B cell (primary cell): Measurements from ENCODE around the gene HS3ST1. TPM values are rescaled to one million over a fixed set of nuclear protein-coding genes. Genes with fewer than 3 reads are reported as not detected.
A peak's percentile ranks its signal among the peaks of the same experiment; 100 is the strongest.

ENCODE experiments used
- ATAC-seq: fragments of 200-7000 bp; cut with Tn5 transposase; one replicate; pipeline ENCODE4 v1.10.0; 2021; ENCODE audit warnings: low read depth, mild to moderate bottlenecking, moderate number of reproducible peaks, moderate library complexity
- CTCF ChIA-PET: fragments of 350-600 bp; sonication (Branson Sonifier 250); formaldehyde crosslinking; loops from one replicate; lab custom pipeline; 2021; ENCODE audit warnings: antibody characterized with exemption, inconsistent platforms; lab: Charles Lee
- POLR2A ChIA-PET: fragments of 350-600 bp; sonication (Branson Sonifier 250); formaldehyde crosslinking; loops from one replicate; lab custom pipeline; 2021; ENCODE audit warnings: antibody characterized with exemption; lab: Charles Lee
- DNase-seq: peaks from one replicate; pipeline ENCODE4 v3.0.0; 2013
- H2AFZ ChIP-seq: 2 replicates; pipeline ENCODE4 v1.6.1; 2012; ENCODE audit warnings: mild to moderate bottlenecking, low read depth, low read length; ENCODE audit not compliant: insufficient read depth, poor library complexity, severe bottlenecking
- H3K27ac ChIP-seq, 2 donors: 1 replicate in 1 of 2; 2 replicates in 1 of 2; pipeline ENCODE4 v1.5.1; 2012 to 2013; ENCODE audit warnings: low read length in 2 of 2, mild to moderate bottlenecking in 2 of 2, moderate library complexity in 1 of 2
- H3K27me3 ChIP-seq, 4 experiments: fragments of 200-600 bp in 1 of 4; sonication (generic) in 1 of 4; replicated peaks in 1 of 4; 1 replicate in 2 of 4; 2 replicates in 2 of 4; pipeline versions ENCODE4 v1.6.1 to v1.7.0; 2013 to 2016; ENCODE audit warnings: low read length in 3 of 4, mild to moderate bottlenecking in 2 of 4, mixed read lengths in 1 of 4, moderate library complexity in 1 of 4; ENCODE audit not compliant: insufficient read depth in 4 of 4, control insufficient read depth in 3 of 4; ENCODE audit errors: control extremely low read depth in 1 of 4
- H3K36me3 ChIP-seq, 2 experiments: replicated peaks in 1 of 2; 1 replicate in 1 of 2; 2 replicates in 1 of 2; pipeline versions ENCODE4 v1.6.1 to v1.7.1; 2013; ENCODE audit warnings: low read length in 1 of 2; ENCODE audit not compliant: insufficient read depth in 2 of 2, control insufficient read depth in 1 of 2; ENCODE audit errors: control extremely low read depth in 1 of 2, extremely low read depth in 1 of 2
- H3K4me1 ChIP-seq, 2 donors: fragments of 200-600 bp in 1 of 2; sonication (generic) in 1 of 2; 1 replicate in 1 of 2; 2 replicates in 1 of 2; pipeline versions ENCODE4 v1.5.1 to v1.6.1; 2013 to 2017; ENCODE audit warnings: low read length in 2 of 2; ENCODE audit not compliant: control insufficient read depth in 2 of 2, insufficient read depth in 2 of 2
- H3K4me2 ChIP-seq: replicated peaks from 2 replicates; pipeline ENCODE3; 2012; ENCODE audit warnings: mild to moderate bottlenecking, low read depth, low read length; ENCODE audit not compliant: poor library complexity, severe bottlenecking
- H3K4me3 ChIP-seq, 5 experiments: fragments of 200-600 bp in 1 of 5; sonication (generic) in 1 of 5; 1 replicate in 3 of 5; 2 replicates in 2 of 5; pipeline versions ENCODE4 v1.5.1 to v1.7.0; 2011 to 2016; ENCODE audit warnings: low read length in 4 of 5, mild to moderate bottlenecking in 4 of 5, low read depth in 2 of 5, control low read depth in 1 of 5, moderate library complexity in 1 of 5; ENCODE audit not compliant: insufficient read depth in 1 of 5; ENCODE audit errors: control extremely low read depth in 1 of 5, extremely low read depth in 1 of 5
- H3K79me2 ChIP-seq: fragments of 200-600 bp; sonication (generic); one replicate; pipeline ENCODE4 v1.6.0; 2016; ENCODE audit warnings: low read length; ENCODE audit not compliant: control insufficient read depth, insufficient read depth
- H3K9ac ChIP-seq: fragments of 200-600 bp; sonication (generic); 2 replicates; pipeline ENCODE4 v1.6.1; 2017; ENCODE audit warnings: mild to moderate bottlenecking, low read length, moderate library complexity
- H3K9me3 ChIP-seq, 3 donors: one replicate each; pipeline versions ENCODE4 v1.6.1 to v1.7.1; 2013; ENCODE audit warnings: low read length in 2 of 3; ENCODE audit not compliant: control insufficient read depth in 2 of 3, insufficient read depth in 1 of 3; ENCODE audit errors: control extremely low read depth in 1 of 3
- H4K20me1 ChIP-seq: 2 replicates; pipeline ENCODE4 v1.6.0; 2012; ENCODE audit warnings: mild to moderate bottlenecking, low read length; ENCODE audit not compliant: insufficient read depth, control insufficient read depth, poor library complexity, severe bottlenecking
- H3K27ac Mint-ChIP-seq: one replicate; pipeline ENCODE4 v1.8.0; 2021; ENCODE audit warnings: mixed read lengths
- H3K27me3 Mint-ChIP-seq: one replicate; pipeline ENCODE4 v1.8.0; 2021; ENCODE audit warnings: mixed read lengths
- H3K4me1 Mint-ChIP-seq: one replicate; pipeline ENCODE4 v1.8.0; 2021; ENCODE audit warnings: mixed read lengths
- H3K4me3 Mint-ChIP-seq: one replicate; pipeline ENCODE4 v1.8.0; 2021; ENCODE audit warnings: mixed read lengths
- H3K9me3 Mint-ChIP-seq: one replicate; pipeline ENCODE4 v1.8.0; 2022; ENCODE audit warnings: mixed read lengths; ENCODE audit not compliant: insufficient read depth
- CTCF ChIP-seq: fragments of 200-600 bp; IDR thresholded peaks from one replicate; pipeline ENCODE4 v1.8.0; 2022; ENCODE audit warnings: antibody characterized with exemption, mild to moderate bottlenecking
- EZH2 ChIP-seq: IDR thresholded peaks from 2 replicates; pipeline ENCODE4 v1.6.1; 2012; ENCODE audit warnings: borderline replicate concordance, low read depth, mild to moderate bottlenecking, moderate library complexity, low read length; ENCODE audit not compliant: insufficient read depth, poor library complexity, severe bottlenecking
- whole genome bisulfite sequencing: methylation state at CpG from one replicate; pipeline ENCODE4 v1.1.5; 2013; ENCODE audit warnings: missing lambda C conversion rate; ENCODE audit not compliant: insufficient coverage; 5-methylcytosine and 5-hydroxymethylcytosine counted together
- intact Hi-C: fragments of 100-400 bp; cut with micrococcal nuclease; formaldehyde crosslinking; loops from one replicate; pipeline ENCODE4 v1.10.0; 2022
- polyA plus RNA-seq: library from polyadenylated mRNA; depleted of rRNA; stranded (reverse); fragments of >200 nt; gene quantifications from 2 replicates; pipeline ENCODE4 v1.2.3, GENCODE V29; 2012
- total RNA-seq, 2 donors: library from RNA; stranded (reverse); fragments of 120-200 nt in 1 of 2; gene quantifications; 1 replicate in 1 of 2; 2 replicates in 1 of 2; pipeline versions ENCODE4 v1.2.3 to v1.2.4, GENCODE V29; 2013 to 2022

The HS3ST1 gene
- total and polyA plus RNA-seq, 2 donors (not counting 1 experiment from before 2014, with no cell fraction given), result 4.3 to 17.7 TPM

DNA sequence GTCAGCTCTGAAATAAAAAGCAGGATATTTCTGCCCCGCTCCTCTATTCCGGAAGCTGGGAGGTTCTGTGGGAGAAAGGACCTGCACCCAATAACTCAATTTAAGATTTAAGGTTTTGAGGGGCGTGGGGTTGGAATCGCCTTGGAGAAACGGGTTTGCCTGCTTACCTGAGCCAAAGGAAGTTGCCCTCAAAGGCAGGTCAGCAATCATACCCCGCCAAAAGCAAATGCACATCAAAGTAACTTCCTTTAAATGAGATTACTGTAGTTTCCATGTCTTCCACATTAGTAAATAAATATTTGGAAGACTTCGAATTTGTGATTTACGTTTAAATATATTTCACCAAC, 978 bp upstream of the HS3ST1 start:
- peak overlapping the region; percentile 91 for H2AFZ ChIP-seq
- H3K4me3 Mint-ChIP-seq, result peak overlapping the region; percentile 88
- no peaks in the 10 kb centered on the region for H3K9me3 ChIP-seq
- no peak for TF ChIP-seq EZH2
- TF ChIP-seq CTCF, result no peak
- ATAC-seq (no peak), DNase-seq (no peak)
- no peaks in the 10 kb centered on the region for H3K27me3 Mint-ChIP-seq
- peaks cover 36 to 44% of the 10 kb centered on the region in 2 donors for H3K4me1 ChIP-seq
- peaks cover 42% of the 10 kb centered on the region for H3K79me2 ChIP-seq
- H3K36me3 ChIP-seq, result peaks cover 0 to under 1% of the 10 kb centered on the region in 2 experiments
- H3K27ac Mint-ChIP-seq, result peak overlapping the region; percentile 92
- intact Hi-C loops, result loop anchor here (1.0 to 10.0 kb wide), 7 partner anchors 41 to 965 kb away; no protein-coding TSS in a partner anchor
- H3K27me3 ChIP-seq, result no peaks in the 10 kb centered on the region
- WGBS, result no CpG with 5 or more reads among the region's 8 CpGs
- H3K4me1 Mint-ChIP-seq, result peaks cover 66% of the 10 kb centered on the region
- ChIA-PET POLR2A (interaction anchor here (0.5 to 1.1 kb wide), 4 partner anchors 14 to 755 kb away, joined by 3 to 7 read pairs (median 4); no protein-coding TSS in a partner anchor), CTCF (interaction anchor here (0.7 to 5.7 kb wide), 16 partner anchors 10 to 852 kb away, joined by 3 to 41 read pairs (median 4); no protein-coding TSS in a partner anchor)
- peak overlapping the region; percentile 93 for H3K4me2 ChIP-seq
- H3K9me3 Mint-ChIP-seq, result no peaks in the 10 kb centered on the region
- H3K9ac ChIP-seq, result peak overlapping the region; percentile 89
- H3K4me3 ChIP-seq, result peak overlapping the region; percentile 70 to 96 (median 79)
- peaks cover 6% of the 10 kb centered on the region for H4K20me1 ChIP-seq
- peak overlapping the region; percentile 46 to 64 for H3K27ac ChIP-seq
